HEK293 (cell line): Measurements from ENCODE around the gene DGKD.

ENCODE experiments used
- CTCF ChIA-PET: fragments of 350-600 bp; formaldehyde crosslinking; extraction: SDS; loops from one replicate; lab custom pipeline; 2021; ENCODE audit warnings: antibody characterized with exemption; lab: Yijun Ruan, JAX
- POLR2A ChIA-PET: fragments of 300-600 bp; formaldehyde crosslinking; extraction: SDS; loops from one replicate; lab custom pipeline; 2020; ENCODE audit warnings: antibody characterized with exemption, inconsistent platforms; lab: Yijun Ruan, JAX
- H3K27ac ChIP-seq: fragments of 200-500 bp; sonication (Bioruptor generic); 2 replicates; pipeline ENCODE4 v1.5.1; 2014; ENCODE audit warnings: low read depth, low read length, control low read depth, inconsistent platforms; ENCODE audit errors: extremely low read depth
- H3K36me3 ChIP-seq, 2 experiments: fragments of 200-500 bp in 1 of 2; sonication (Bioruptor generic) in 1 of 2; 1 replicate in 1 of 2; 2 replicates in 1 of 2; pipeline ENCODE4 v1.5.1; 2014 to 2017; ENCODE audit warnings: inconsistent platforms in 2 of 2, low read length in 2 of 2; ENCODE audit not compliant: control insufficient read depth in 2 of 2, insufficient read depth in 1 of 2
- H3K4me1 ChIP-seq: fragments of 200-500 bp; sonication (Bioruptor generic); 2 replicates; pipeline ENCODE4 v1.5.1; 2014; ENCODE audit warnings: mild to moderate bottlenecking, low read length, inconsistent platforms; ENCODE audit not compliant: control insufficient read depth, insufficient read depth
- H3K4me3 ChIP-seq: 2 replicates; pipeline ENCODE4 v1.5.1; 2011; ENCODE audit warnings: low read depth, mild to moderate bottlenecking, control low read depth, low read length, moderate library complexity
- H3K9me3 ChIP-seq: fragments of 200-500 bp; sonication (Bioruptor generic); 2 replicates; pipeline ENCODE4 v1.5.1; 2014; ENCODE audit warnings: low read depth, low read length, inconsistent platforms; ENCODE audit not compliant: control insufficient read depth, insufficient read depth
- EGR2 ChIP-seq: fragments of 450-650 bp; formaldehyde crosslinking; IDR thresholded peaks from 2 replicates; pipeline ENCODE4 v1.5.1; 2016; ENCODE audit warnings: low read depth, missing biosample characterization, missing genetic modification characterization
- SP3 ChIP-seq: fragments of 450-650 bp; formaldehyde crosslinking; IDR thresholded peaks from 2 replicates; pipeline ENCODE4 v1.5.1; 2016; ENCODE audit warnings: missing biosample characterization, missing genetic modification characterization
- ZBTB17 ChIP-seq: fragments of 450-650 bp; formaldehyde crosslinking; IDR thresholded peaks from 2 replicates; pipeline ENCODE4 v1.5.1; 2016; ENCODE audit warnings: missing biosample characterization, missing genetic modification characterization
- ZBTB21 ChIP-seq: fragments of 450-650 bp; formaldehyde crosslinking; IDR thresholded peaks from 2 replicates; pipeline ENCODE4 v1.5.1; 2017; ENCODE audit warnings: missing biosample characterization, missing genetic modification characterization
- ZBTB8A ChIP-seq: fragments of 450-650 bp; formaldehyde crosslinking; IDR thresholded peaks from 2 replicates; pipeline ENCODE4 v1.5.1; 2016; ENCODE audit warnings: missing biosample characterization, missing genetic modification characterization
- ZFP3 ChIP-seq: fragments of 450-650 bp; formaldehyde crosslinking; IDR thresholded peaks from 2 replicates; pipeline ENCODE4 v1.5.1; 2016; ENCODE audit warnings: low read depth, missing biosample characterization, missing genetic modification characterization
- ZFP41 ChIP-seq: fragments of 450-650 bp; formaldehyde crosslinking; IDR thresholded peaks from 2 replicates; pipeline ENCODE4 v1.5.1; 2016; ENCODE audit warnings: missing biosample characterization, missing genetic modification characterization, borderline replicate concordance
- ZNF112 ChIP-seq: fragments of 450-650 bp; formaldehyde crosslinking; IDR thresholded peaks from 2 replicates; pipeline ENCODE4 v1.5.0; 2017; ENCODE audit warnings: missing biosample characterization, missing genetic modification characterization
- ZNF138 ChIP-seq: fragments of 450-650 bp; formaldehyde crosslinking; IDR thresholded peaks from 2 replicates; pipeline ENCODE4 v1.5.1; 2016; ENCODE audit warnings: missing biosample characterization, missing genetic modification characterization, borderline replicate concordance
- ZNF157 ChIP-seq: fragments of 450-650 bp; formaldehyde crosslinking; IDR thresholded peaks from 2 replicates; pipeline ENCODE4 v1.5.1; 2016; ENCODE audit warnings: missing biosample characterization, missing genetic modification characterization
- ZNF423 ChIP-seq: fragments of 450-650 bp; formaldehyde crosslinking; IDR thresholded peaks from 2 replicates; pipeline ENCODE4 v1.5.1; 2016; ENCODE audit warnings: missing biosample characterization, missing genetic modification characterization
- ZNF433 ChIP-seq: fragments of 450-650 bp; formaldehyde crosslinking; IDR thresholded peaks from 2 replicates; pipeline ENCODE4 v1.5.1; 2016; ENCODE audit warnings: missing biosample characterization, missing genetic modification characterization, low read depth
- ZNF558 ChIP-seq: fragments of 450-650 bp; formaldehyde crosslinking; IDR thresholded peaks from 2 replicates; pipeline ENCODE4 v1.5.1; 2016; ENCODE audit warnings: missing biosample characterization, missing genetic modification characterization
- TF ChIP-seq, protein P1 (sequence below): fragments of 450-650 bp; formaldehyde crosslinking; IDR thresholded peaks from 2 replicates; pipeline ENCODE4 v1.5.1; 2017; ENCODE audit warnings: missing biosample characterization, mild to moderate bottlenecking, missing genetic modification characterization, moderate library complexity
- TF ChIP-seq, protein P2 (sequence below): fragments of 450-650 bp; formaldehyde crosslinking; IDR thresholded peaks from 2 replicates; pipeline ENCODE4 v1.5.1; 2017; ENCODE audit warnings: missing biosample characterization, missing genetic modification characterization
- TF ChIP-seq, protein P3 (sequence below): fragments of 450-650 bp; IDR thresholded peaks from 2 replicates; pipeline ENCODE4 v1.5.1; 2018; ENCODE audit warnings: missing biosample characterization, mild to moderate bottlenecking, missing genetic modification characterization
- TF ChIP-seq, protein P4 (sequence below): fragments of 450-650 bp; formaldehyde crosslinking; conservative IDR thresholded peaks from 2 replicates; pipeline ENCODE4 v1.5.1; 2016; ENCODE audit warnings: low read depth, missing biosample characterization, missing genetic modification characterization
- TF ChIP-seq, protein P5 (sequence below): fragments of 450-650 bp; formaldehyde crosslinking; IDR thresholded peaks from 2 replicates; pipeline ENCODE4 v1.5.1; 2017; ENCODE audit warnings: missing biosample characterization, missing genetic modification characterization

Gene DGKD

DNA sequence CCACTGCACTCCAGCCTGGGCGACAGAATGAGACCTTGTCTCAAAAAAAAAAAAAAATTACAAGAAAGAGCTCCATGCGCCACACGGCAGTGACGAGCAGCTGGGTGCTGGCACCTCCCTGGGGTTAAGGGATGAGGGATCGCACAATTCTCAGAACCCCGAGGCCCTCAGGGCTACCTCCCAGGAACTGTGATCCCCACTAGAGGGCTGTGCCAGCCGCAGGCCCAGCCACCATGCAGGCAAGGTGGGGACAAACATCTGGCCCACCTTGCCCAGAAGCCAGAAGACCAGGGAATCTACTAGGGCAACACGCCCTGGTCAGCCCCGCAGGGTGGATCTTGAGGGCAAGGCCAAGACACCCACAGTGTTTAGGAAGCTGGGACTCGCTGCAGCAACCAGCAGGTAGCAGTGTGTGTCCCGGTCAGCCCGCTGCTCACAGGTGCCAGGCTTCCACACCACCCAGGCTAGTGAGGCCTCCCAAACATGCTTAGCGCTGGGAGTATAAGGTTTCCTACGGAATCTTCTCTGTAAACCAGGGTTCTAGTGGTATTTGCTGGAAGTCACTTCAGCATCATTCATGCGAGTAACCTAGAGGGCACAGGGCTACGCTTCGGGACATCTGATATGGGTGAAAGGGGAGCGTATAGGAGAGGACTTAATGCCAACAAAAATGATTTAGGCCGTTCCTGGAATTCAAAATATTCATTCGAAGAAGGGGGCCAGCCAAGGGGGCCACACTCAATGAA, 39.9 kb upstream of the DGKD start (continued):
- no peak for TF ChIP-seq SP3 (tag by site-specific recombination)
- no peak for TF ChIP-seq ZNF558
- TF ChIP-seq, protein P1, sequence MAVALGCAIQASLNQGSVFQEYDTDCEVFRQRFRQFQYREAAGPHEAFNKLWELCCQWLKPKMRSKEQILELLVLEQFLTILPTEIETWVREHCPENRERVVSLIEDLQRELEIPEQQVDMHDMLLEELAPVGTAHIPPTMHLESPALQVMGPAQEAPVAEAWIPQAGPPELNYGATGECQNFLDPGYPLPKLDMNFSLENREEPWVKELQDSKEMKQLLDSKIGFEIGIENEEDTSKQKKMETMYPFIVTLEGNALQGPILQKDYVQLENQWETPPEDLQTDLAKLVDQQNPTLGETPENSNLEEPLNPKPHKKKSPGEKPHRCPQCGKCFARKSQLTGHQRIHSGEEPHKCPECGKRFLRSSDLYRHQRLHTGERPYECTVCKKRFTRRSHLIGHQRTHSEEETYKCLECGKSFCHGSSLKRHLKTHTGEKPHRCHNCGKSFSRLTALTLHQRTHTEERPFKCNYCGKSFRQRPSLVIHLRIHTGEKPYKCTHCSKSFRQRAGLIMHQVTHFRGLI = no peak
- TF ChIP-seq ZNF423 (tag by site-specific recombination) = no peak

DNA sequence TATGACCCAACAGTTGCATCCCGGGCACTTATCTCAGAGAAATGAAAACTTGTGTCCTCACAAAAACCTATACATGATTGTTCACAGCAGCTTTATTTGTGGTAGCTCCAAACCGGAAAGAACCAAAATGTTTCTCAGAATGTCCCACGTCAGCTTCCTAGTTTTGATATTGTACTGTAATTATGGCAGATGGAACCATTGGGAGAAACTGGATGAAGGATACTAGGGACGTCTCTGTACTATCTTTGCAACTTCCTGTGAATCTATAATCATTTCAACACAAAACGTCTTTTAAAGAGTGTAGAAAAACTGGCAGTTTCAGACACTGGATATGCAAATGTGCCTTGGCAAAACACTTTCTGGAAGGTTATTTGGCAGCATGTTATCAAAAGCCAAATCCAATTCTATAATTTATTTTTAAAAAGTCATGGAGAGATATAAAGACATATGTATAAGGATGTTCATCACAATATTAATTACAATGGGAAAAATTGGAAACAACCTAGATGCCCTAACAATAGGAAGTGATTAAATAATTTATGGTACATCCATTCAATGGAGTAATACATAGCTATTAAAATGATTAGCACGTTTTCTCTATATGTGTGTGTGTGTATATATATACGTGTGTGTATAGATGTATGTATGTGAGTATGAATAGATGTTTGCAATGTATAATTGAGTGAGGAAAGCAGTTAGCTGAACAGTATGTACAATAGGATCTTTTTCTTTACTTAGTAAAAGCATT, 36.9 kb upstream of the DGKD start:
- POLR2A ChIA-PET = no interaction called here
- CTCF ChIA-PET = interaction anchor here (0.7 to 1.6 kb wide), 4 partner anchors 10 to 394 kb away, joined by 3 to 4 read pairs (median 4); no protein-coding TSS in a partner anchor
- no peaks in the 10 kb centered on the region for H3K9me3 ChIP-seq
- no peak overlapping the region for H3K4me3 ChIP-seq
- no peaks in the 10 kb centered on the region for H3K4me1 ChIP-seq
- H3K27ac ChIP-seq = no peak overlapping the region
- TF ChIP-seq ZFP3 (tag by site-specific recombination) (no peak), ZNF157 (tag by site-specific recombination) (no peak), EGR2 (no peak), ZNF433 (tag by site-specific recombination) (no peak), ZNF138 (tag by site-specific recombination) (no peak)
- no peaks in the 10 kb centered on the region for H3K36me3 ChIP-seq

DNA sequence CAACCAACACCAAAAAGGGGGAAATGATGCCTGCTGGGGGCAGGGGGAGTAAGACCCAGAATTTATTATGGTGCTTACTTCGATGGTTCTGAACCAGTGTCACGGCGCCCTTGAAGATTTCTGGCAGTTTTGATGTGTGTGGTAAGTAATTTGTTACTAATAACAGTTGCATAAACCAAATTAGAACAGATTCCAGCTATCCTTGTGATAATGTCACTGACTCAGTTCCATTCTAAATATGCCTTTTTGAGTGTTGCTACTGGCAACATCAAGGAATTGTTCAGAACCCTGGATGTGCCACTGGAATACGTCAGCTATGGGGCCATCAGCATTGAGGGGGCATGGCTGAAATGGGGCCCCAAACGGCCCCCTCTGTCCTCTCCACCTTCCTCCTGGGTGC, 35.0 kb upstream of the DGKD start:
- no peaks in the 10 kb centered on the region for H3K36me3 ChIP-seq
- POLR2A ChIA-PET = no interaction called here
- H3K4me3 ChIP-seq = no peak overlapping the region
- no peaks in the 10 kb centered on the region for H3K4me1 ChIP-seq
- TF ChIP-seq ZFP41 = no peak
- TF ChIP-seq ZNF112 (tag by site-specific recombination) = no peak
- TF ChIP-seq, protein P2, sequence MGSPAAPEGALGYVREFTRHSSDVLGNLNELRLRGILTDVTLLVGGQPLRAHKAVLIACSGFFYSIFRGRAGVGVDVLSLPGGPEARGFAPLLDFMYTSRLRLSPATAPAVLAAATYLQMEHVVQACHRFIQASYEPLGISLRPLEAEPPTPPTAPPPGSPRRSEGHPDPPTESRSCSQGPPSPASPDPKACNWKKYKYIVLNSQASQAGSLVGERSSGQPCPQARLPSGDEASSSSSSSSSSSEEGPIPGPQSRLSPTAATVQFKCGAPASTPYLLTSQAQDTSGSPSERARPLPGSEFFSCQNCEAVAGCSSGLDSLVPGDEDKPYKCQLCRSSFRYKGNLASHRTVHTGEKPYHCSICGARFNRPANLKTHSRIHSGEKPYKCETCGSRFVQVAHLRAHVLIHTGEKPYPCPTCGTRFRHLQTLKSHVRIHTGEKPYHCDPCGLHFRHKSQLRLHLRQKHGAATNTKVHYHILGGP = no peak
- no peak for TF ChIP-seq ZBTB8A (tag by site-specific recombination)
- CTCF ChIA-PET = no interaction called here
- H3K9me3 ChIP-seq = no peaks in the 10 kb centered on the region
- H3K27ac ChIP-seq = no peak overlapping the region

DNA sequence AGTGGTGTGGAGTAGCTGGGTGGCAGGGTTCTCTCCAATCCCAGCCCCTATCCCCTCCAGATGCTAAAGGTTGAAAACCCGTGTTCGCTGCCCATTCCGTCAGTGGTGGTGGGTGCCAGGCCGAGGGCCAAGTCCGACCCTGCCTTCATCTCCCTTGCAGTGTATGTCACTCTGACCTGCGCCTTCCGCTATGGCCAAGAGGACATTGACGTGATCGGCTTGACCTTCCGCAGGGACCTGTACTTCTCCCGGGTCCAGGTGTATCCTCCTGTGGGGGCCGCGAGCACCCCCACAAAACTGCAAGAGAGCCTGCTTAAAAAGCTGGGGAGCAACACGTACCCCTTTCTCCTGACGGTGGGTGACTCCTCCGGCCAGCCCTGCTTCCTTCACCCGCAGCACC, 33.8 kb upstream of the DGKD start:
- H3K4me1 ChIP-seq = no peaks in the 10 kb centered on the region
- no peaks in the 10 kb centered on the region for H3K36me3 ChIP-seq
- no peaks in the 10 kb centered on the region for H3K9me3 ChIP-seq
- ChIA-PET POLR2A (no interaction called here), CTCF (no interaction called here)
- H3K4me3 ChIP-seq = no peak overlapping the region
- no peak overlapping the region for H3K27ac ChIP-seq
- TF ChIP-seq, protein P3, sequence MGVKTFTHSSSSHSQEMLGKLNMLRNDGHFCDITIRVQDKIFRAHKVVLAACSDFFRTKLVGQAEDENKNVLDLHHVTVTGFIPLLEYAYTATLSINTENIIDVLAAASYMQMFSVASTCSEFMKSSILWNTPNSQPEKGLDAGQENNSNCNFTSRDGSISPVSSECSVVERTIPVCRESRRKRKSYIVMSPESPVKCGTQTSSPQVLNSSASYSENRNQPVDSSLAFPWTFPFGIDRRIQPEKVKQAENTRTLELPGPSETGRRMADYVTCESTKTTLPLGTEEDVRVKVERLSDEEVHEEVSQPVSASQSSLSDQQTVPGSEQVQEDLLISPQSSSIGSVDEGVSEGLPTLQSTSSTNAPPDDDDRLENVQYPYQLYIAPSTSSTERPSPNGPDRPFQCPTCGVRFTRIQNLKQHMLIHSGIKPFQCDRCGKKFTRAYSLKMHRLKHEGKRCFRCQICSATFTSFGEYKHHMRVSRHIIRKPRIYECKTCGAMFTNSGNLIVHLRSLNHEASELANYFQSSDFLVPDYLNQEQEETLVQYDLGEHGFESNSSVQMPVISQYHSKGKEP (tag by site-specific recombination) = no peak
- TF ChIP-seq, protein P4, sequence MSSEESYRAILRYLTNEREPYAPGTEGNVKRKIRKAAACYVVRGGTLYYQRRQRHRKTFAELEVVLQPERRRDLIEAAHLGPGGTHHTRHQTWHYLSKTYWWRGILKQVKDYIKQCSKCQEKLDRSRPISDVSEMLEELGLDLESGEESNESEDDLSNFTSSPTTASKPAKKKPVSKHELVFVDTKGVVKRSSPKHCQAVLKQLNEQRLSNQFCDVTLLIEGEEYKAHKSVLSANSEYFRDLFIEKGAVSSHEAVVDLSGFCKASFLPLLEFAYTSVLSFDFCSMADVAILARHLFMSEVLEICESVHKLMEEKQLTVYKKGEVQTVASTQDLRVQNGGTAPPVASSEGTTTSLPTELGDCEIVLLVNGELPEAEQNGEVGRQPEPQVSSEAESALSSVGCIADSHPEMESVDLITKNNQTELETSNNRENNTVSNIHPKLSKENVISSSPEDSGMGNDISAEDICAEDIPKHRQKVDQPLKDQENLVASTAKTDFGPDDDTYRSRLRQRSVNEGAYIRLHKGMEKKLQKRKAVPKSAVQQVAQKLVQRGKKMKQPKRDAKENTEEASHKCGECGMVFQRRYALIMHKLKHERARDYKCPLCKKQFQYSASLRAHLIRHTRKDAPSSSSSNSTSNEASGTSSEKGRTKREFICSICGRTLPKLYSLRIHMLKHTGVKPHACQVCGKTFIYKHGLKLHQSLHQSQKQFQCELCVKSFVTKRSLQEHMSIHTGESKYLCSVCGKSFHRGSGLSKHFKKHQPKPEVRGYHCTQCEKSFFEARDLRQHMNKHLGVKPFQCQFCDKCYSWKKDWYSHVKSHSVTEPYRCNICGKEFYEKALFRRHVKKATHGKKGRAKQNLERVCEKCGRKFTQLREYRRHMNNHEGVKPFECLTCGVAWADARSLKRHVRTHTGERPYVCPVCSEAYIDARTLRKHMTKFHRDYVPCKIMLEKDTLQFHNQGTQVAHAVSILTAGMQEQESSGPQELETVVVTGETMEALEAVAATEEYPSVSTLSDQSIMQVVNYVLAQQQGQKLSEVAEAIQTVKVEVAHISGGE (tag by site-specific recombination) = no peak
- TF ChIP-seq, protein P5, sequence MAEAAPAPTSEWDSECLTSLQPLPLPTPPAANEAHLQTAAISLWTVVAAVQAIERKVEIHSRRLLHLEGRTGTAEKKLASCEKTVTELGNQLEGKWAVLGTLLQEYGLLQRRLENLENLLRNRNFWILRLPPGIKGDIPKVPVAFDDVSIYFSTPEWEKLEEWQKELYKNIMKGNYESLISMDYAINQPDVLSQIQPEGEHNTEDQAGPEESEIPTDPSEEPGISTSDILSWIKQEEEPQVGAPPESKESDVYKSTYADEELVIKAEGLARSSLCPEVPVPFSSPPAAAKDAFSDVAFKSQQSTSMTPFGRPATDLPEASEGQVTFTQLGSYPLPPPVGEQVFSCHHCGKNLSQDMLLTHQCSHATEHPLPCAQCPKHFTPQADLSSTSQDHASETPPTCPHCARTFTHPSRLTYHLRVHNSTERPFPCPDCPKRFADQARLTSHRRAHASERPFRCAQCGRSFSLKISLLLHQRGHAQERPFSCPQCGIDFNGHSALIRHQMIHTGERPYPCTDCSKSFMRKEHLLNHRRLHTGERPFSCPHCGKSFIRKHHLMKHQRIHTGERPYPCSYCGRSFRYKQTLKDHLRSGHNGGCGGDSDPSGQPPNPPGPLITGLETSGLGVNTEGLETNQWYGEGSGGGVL (tag by site-specific recombination) = no peak
- TF ChIP-seq ZBTB21 (tag by site-specific recombination) (no peak), ZFP3 (tag by site-specific recombination) (no peak), ZBTB17 (tag by site-specific recombination) (no peak)
